Esophagus squamous epithelium (tissue), 5 donors: ENCODE data around the gene TCERG1L. TPM values are rescaled to one million over a fixed set of nuclear protein-coding genes. Genes with fewer than 3 reads are reported as not detected.

ENCODE experiments used
- DNase-seq: peaks from one replicate; lab custom pipeline; 2025; lab: John Stamatoyannopoulos, UW
- H3K27ac ChIP-seq, 4 donors: fragments of 200-600 bp; sonication (generic); one replicate each; pipeline ENCODE4 v1.5.1; 2016 to 2019; ENCODE audit warnings: mild to moderate bottlenecking in 1 of 4
- H3K27me3 ChIP-seq, 4 donors: fragments of 200-600 bp; sonication (generic); 1 replicate in 3 of 4; 2 replicates in 1 of 4; pipeline versions ENCODE4 v1.5.1 to v1.6.0; 2017 to 2021; ENCODE audit warnings: antibody characterized with exemption in 1 of 4
- H3K36me3 ChIP-seq, 3 donors: fragments of 200-600 bp; sonication (generic); one replicate each; pipeline ENCODE4 v1.5.1; 2016 to 2019
- H3K4me1 ChIP-seq, 3 donors: fragments of 200-600 bp; sonication (generic); one replicate each; pipeline ENCODE4 v1.5.1; 2017 to 2019
- H3K4me3 ChIP-seq, 4 donors: fragments of 200-600 bp; sonication (generic); 1 replicate in 3 of 4; 2 replicates in 1 of 4; pipeline ENCODE4 v1.5.1; 2016 to 2019; ENCODE audit warnings: mild to moderate bottlenecking in 2 of 4, moderate library complexity in 1 of 4
- H3K9me3 ChIP-seq, 3 donors: fragments of 200-600 bp; sonication (generic); one replicate each; pipeline ENCODE4 v1.5.1; 2016 to 2019
- POLR2A ChIP-seq, 4 donors: fragments of 450-650 bp; IDR thresholded peaks; one replicate each; pipeline ENCODE4 v1.6.1; 2017; ENCODE audit warnings: antibody characterized with exemption in 4 of 4, mild to moderate bottlenecking in 4 of 4, moderate library complexity in 3 of 4
- WGBS, 2 donors: methylation state at CpG; one replicate each; pipeline ENCODE4 v1.1.5; 2018; 5-methylcytosine and 5-hydroxymethylcytosine counted together
- intact Hi-C: fragments of 100-400 bp; cut with DNase I; formaldehyde crosslinking; loops from one replicate; pipeline ENCODE4 v1.15.0; 2022
- total RNA-seq, 4 donors: library from RNA; depleted of rRNA; stranded (reverse); fragments of >200 nt; gene quantifications; one replicate each; pipeline ENCODE4 v1.1.0, GENCODE V29; 2016
- TF ChIP-seq, protein P1 (sequence below), 6 experiments: fragments of 450-650 bp in 4 of 6; fragments of 200-600 bp in 2 of 6; sonication (generic) in 2 of 6; IDR thresholded peaks; one replicate each; pipeline ENCODE4 v1.5.1; 2016 to 2019; ENCODE audit warnings: antibody characterized with exemption in 6 of 6, mild to moderate bottlenecking in 4 of 6, moderate library complexity in 4 of 6
- donor health status: DM: yes; HTN: yes; CAD: no.

TCERG1L gene
- total RNA-seq, 4 donors from 2014 or later, result 0.12 to 2.9 (median 0.48) TPM

DNA sequence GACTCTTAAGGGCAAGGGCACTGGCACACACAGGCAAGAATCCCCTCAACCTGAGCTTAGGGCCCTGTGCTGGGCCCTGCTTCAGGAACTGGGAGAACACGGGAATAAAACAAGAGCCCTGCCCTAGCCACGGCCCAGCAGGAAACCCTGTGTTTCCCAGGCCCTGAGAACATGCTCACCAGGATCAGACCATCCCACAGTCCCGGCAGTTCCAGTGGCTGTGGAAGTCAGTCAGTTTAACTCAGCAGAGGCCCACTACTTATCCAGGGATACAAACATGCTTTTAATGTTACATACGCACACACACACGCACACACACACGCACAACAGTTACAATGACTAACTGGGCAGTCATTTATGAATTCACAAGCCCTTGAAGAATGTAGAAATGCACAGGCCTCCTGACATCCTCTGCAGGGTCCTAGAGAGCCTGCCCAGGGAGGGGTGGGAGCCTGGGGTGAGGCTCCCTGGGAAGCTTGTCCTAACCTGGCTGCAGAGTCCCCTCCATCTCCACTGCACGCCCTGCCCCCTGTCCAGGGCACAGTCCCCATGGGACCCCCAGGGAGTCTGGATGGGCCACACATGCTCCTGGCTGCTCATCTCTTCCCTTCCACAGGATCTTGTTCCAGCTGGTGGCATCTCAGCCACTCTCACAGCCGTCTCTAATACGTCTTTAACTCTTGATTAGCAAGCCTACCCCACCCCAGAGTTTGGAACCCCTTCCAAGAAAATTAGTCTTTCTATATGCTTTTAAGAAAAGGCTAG is 97.6 kb downstream of the TCERG1L start:
- no peak for DNase-seq
- intact Hi-C loops, result no loop called here
- WGBS, 2 donors, result 64 to 73% methylated on average over 3 to 7 of the region's 9 CpGs
- TF ChIP-seq POLR2A (IDR thresholded peaks at IDR 0.05), result no peak
- TF ChIP-seq, protein P1, sequence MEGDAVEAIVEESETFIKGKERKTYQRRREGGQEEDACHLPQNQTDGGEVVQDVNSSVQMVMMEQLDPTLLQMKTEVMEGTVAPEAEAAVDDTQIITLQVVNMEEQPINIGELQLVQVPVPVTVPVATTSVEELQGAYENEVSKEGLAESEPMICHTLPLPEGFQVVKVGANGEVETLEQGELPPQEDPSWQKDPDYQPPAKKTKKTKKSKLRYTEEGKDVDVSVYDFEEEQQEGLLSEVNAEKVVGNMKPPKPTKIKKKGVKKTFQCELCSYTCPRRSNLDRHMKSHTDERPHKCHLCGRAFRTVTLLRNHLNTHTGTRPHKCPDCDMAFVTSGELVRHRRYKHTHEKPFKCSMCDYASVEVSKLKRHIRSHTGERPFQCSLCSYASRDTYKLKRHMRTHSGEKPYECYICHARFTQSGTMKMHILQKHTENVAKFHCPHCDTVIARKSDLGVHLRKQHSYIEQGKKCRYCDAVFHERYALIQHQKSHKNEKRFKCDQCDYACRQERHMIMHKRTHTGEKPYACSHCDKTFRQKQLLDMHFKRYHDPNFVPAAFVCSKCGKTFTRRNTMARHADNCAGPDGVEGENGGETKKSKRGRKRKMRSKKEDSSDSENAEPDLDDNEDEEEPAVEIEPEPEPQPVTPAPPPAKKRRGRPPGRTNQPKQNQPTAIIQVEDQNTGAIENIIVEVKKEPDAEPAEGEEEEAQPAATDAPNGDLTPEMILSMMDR (IDR thresholded peaks at IDR 0.05), result no peak
- Histone ChIP-seq H3K27ac (no peak overlapping the region), H3K4me1 (no peaks in the 10 kb centered on the region), H3K9me3 (no peaks in the 10 kb centered on the region), H3K36me3 (no peaks in the 10 kb centered on the region), H3K27me3 (no peaks in the 10 kb centered on the region), H3K4me3 (no peak overlapping the region)

DNA sequence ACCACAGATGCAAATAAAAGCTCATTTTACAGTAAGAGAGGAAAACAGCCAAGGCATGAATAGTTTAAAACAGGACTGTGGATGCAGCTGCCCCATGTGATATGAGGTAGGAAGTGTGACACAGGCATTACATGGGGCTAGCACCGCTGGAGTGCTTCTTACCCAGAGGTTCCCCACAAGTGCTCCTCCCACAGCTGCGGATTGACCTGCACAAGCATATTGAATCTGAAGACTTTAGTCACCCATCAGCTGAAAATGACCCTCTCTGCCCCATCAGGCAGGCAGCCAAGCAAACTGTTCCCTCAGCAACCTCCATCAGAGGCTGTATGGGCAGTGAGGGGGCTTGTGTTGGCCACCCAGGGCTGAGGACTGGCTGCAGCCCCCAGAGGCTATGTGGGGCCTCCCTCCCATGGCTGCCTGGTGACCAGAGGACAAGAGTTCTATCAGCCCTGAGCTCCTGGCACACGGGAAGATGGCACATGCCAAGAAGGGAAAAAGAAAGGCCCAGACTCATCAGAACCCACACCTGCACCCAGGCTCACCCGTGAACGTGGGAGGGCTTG is 98.7 kb downstream of the TCERG1L start:
- intact Hi-C loops, result no loop called here
- Histone ChIP-seq H3K36me3 (no peaks in the 10 kb centered on the region), H3K4me1 (no peaks in the 10 kb centered on the region), H3K27ac (no peak overlapping the region), H3K4me3 (no peak overlapping the region), H3K27me3 (no peaks in the 10 kb centered on the region), H3K9me3 (no peaks in the 10 kb centered on the region)
- no peak for DNase-seq
- no peak for TF ChIP-seq POLR2A (IDR thresholded peaks at IDR 0.05)
- TF ChIP-seq, protein P1 (IDR thresholded peaks at IDR 0.05), result no peak
- 45 to 77% methylated on average over 4 to 5 of the region's 5 CpGs for WGBS, 2 donors

DNA sequence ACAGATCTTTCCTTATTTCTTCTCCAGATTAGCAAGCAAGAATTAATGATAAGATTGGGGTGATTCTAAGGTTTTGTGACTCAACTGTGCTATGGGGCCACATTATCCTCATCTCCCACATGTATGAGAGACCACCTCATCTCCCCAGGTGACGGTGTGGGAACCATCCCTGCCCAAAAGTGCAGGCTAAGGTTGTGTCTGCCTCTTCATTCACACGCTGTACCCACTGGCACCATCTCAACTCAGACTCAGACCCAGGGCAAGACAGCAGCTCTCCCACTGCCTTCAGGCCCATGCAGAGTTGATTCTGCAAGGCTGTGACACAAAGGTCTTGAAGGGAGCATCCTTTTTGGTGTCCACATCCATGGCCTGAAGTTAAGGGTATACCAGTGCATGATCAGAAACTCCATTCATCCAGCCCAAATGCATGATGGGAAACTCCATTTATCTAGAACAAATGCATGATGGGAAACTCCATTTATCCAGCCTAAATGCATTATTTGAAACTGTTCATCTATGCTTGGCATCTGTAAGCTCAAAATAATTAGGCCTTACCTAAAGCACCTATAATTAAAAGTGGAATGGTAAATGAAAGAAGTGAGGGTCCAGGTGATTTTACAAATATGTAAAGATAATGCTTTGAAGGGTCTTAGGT is 99.4 kb downstream of the TCERG1L start:
- WGBS, 2 donors, result 85 to 88% methylated on average over 2 of the region's 2 CpGs
- intact Hi-C loops, result no loop called here
- Histone ChIP-seq H3K27ac (no peak overlapping the region), H3K9me3 (no peaks in the 10 kb centered on the region), H3K4me3 (no peak overlapping the region), H3K4me1 (no peaks in the 10 kb centered on the region), H3K27me3 (no peaks in the 10 kb centered on the region), H3K36me3 (no peaks in the 10 kb centered on the region)
- DNase-seq, result no peak
- TF ChIP-seq, protein P1 (IDR thresholded peaks at IDR 0.05), result no peak
- no peak for TF ChIP-seq POLR2A (IDR thresholded peaks at IDR 0.05)

DNA sequence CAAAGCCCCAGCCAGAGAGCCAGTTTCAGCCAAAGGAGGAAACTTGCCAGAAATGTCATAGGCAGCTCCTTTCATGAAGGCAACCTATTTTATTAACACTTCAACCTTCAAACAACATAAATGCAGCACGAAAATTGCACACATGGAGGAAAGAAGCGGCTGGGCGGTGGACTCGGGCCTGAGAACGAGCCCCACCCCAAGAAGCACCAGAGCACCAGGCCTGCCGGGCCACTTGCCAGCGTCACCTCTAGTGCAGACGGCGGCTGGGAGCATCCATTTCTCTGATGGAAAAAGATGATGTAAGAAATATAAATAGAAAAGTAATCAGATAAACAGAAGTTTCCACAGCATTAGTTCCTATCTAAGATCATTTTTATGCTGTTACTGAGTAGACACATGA is 100.0 kb downstream of the TCERG1L start:
- Histone ChIP-seq H3K27ac (no peak overlapping the region), H3K36me3 (no peaks in the 10 kb centered on the region), H3K4me3 (no peak overlapping the region), H3K27me3 (no peaks in the 10 kb centered on the region), H3K9me3 (no peaks in the 10 kb centered on the region), H3K4me1 (no peaks in the 10 kb centered on the region)
- DNase-seq, result no peak
- no peak for TF ChIP-seq POLR2A (IDR thresholded peaks at IDR 0.05)
- TF ChIP-seq, protein P1 (IDR thresholded peaks at IDR 0.05), result no peak
- intact Hi-C loops, result no loop called here
- 66 to 77% methylated on average over 5 to 9 of the region's 9 CpGs for WGBS, 2 donors

DNA sequence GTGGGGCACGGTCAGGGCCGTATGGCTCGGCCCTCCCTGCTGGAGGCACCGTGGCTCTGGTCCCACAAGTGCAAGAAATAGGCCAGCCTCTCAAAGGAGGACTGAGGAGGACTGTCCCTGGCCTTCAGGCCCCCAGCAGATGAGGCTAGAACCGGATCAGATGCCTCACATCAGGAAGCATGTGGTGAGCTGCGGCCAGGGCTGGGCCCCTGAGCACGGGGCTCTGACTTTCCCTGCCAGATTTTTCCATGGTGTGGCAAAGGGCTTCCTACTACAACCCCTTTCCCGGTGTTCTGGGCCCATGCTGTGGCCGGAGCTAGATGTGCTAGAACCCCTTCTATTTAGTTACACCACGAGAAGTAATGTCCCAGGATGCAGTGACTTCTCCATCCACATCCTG is 100.4 kb downstream of the TCERG1L start:
- H3K27me3 ChIP-seq, result no peaks in the 10 kb centered on the region
- no peaks in the 10 kb centered on the region for H3K36me3 ChIP-seq
- no peak overlapping the region for H3K4me3 ChIP-seq
- no peak overlapping the region for H3K27ac ChIP-seq
- WGBS, 2 donors, result 44 to 50% methylated on average over 2 to 4 of the region's 10 CpGs
- no peak for DNase-seq
- intact Hi-C loops, result no loop called here
- TF ChIP-seq POLR2A (IDR thresholded peaks at IDR 0.05), result no peak
- TF ChIP-seq, protein P1 (IDR thresholded peaks at IDR 0.05), result no peak
- H3K9me3 ChIP-seq, result no peaks in the 10 kb centered on the region
- H3K4me1 ChIP-seq, result no peaks in the 10 kb centered on the region
